CD4-positive, alpha-beta T cell treated with Interleukin-6 for 4 hours (primary cell): ENCODE results near the gene GABRB3.

Experiments used
- DNase-seq: peaks from one replicate; pipeline ENCODE4 v3.0.0-alpha.2; 2020; ENCODE audit warnings: mixed read lengths

Gene GABRB3

GRCh38 chr15:26670116-26670515 lies 102.8 kb downstream of the GABRB3 start:
- DNase-seq: no peak

- DNase-seq: no peak
These were observed 105.5 kb downstream of the GABRB3 start for GRCh38 chr15:26667222-26667988.

DNA sequence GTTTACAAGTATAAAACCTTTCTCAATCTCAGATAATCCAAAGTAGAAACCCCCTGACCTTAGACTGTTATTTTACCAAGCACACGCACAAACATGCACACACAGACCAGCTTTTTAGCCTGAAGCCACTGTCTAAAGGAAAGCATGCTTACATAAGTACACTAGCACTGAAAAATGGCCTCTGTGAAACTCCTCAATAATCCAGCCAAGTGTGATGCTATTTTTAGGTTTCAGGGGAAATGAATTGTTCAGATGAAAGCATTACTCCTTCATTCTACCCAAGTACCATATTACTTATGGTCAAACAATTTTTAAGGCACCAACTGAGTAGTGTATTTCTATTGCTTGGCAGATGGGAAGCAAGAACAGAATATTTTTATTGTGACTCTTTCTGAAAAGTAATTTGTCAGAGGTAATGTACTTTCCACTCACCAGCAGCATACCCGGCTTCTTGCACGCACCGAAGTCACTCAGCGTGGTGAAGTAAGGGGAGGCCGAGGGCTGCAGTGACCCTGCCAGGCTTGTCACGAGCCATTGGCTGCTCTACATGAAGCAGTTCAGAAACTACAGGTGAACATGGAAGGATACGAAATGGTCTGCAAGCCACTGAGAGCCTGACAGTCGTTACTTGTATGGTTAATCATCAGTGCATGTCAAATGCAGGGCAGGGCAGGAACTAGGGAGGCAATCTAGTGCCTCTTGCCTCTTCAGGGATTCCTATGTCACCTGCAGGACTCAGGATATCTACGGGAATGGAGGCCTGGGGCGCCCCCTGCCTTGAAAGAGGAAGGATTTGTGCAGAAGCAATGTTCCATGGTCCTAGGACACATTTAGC lies 106.7 kb downstream of the GABRB3 start:
- DNase-seq: no peak

DNA sequence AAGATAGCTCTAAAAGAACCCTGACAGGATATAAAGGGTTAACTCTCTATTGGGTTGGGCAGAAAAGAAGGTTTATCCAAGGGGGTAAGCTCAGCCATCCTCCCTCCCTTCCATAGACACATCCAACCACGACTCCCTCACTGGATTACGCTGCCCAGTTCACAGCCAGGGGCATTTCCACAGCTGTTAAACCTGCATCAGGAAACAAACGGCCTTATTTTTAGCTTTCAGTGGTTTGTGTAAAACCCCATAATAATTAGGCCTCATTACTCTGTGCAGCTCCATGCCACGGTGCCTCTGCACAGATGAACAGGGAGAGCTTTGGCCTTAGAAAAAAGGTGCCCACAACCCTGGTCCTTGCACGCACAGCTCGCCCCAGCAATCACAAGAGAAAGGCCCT lies 110.6 kb downstream of the GABRB3 start:
- no peak for DNase-seq

DNA sequence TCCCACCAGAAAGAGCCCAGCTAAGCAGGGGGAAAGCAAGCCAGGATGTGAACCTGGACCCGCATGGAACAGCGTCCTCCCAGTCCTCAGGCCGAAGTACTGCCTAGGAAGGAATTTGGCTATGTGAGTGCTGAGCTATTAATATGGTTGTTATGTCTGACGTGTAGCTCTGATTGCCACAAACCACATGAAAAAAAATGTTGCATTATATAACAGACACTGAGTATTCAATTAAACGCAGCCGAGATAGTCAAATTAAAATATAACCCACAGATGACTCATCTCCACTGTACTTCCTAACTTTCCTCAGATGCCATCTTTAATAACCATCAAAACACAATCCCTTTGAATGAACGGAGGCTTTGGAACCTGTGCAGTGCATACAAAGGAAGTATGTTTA lies 111.1 kb downstream of the GABRB3 start:
- DNase-seq: no peak

GRCh38 chr15:26661107-26661506 lies 111.8 kb downstream of the GABRB3 start:
- DNase-seq: no peak

- no peak for DNase-seq
These were observed 112.6 kb downstream of the GABRB3 start for GRCh38 chr15:26660241-26660640.

DNA sequence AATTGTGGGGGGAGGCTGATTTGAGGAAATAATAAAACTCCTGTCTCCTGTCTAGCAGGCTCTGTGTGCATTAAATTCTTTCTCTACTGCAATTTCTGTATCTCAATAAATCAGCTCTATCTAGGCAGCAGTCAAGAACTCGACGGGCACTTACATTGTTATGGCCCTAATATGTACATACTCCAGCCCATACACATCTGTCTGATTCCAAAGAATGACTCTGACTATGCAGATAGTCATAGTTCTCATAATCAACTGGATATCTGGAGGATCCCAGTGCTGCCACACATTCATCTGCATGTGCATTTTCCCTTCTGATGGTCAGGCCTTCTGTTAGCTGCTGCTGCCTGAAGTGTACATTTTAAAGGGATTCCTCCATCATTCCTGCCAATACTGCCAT lies 114.6 kb downstream of the GABRB3 start:
- no peak for DNase-seq

DNA sequence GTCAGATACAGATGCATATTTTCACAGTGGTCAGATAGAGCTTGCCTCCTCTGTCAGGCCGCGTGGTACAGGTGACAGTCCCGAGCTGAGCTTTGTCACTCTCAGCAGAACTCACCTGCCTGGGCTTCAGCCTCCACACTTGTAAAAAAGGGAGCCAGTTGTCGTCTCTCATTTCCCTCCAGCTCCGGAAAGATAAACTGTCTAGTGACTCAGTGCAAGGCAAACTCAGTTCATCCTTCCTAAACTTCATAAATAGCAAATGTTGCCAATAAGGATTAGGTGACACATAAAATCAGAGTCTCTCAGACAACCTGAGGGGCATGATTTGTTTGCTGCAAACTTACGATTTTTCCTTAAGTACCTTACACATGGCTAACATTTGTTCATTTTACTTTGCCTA lies 116.8 kb downstream of the GABRB3 start:
- DNase-seq: no peak

GRCh38 chr15:26651909-26652308 lies 121.0 kb downstream of the GABRB3 start:
- no peak for DNase-seq

DNA sequence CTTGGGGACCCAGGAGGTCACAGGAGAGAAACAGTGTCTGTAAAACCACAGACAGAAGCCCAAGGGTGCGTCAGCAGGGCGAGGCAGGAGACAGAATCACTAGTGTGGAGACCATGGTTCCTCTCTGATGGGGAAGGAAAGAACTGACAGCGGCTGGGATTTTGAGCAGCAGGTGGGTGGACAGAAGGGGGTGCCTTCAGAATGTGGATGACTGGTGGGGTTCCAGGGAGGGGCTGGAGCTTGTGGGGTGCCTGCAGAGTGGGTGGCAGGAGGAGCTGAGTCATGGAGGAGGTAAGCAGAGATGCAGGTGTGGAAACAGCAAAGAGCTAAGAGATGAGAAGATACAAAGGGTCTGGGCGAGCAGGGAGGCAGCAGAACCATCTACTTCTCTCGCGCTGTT lies 124.2 kb downstream of the GABRB3 start:
- DNase-seq: no peak

DNA sequence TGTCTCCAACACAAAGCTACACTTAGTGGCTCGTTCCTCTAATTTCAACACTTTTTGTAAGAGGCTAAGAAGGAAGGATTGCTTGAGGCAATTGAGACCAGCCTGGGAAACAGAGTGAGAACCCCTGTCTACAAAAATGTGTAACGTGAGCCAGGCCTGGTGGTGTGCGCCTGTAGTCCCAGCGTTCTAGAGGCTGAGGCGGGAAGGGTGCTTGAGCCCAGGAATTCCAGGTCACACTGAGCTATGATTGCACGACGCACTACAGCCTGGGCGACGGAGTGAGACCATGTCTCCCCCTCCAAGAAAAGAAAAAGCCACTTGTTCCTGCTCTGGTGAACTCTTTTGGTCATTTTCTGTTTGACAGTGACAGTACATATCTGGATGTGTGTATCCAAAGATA lies 127.9 kb downstream of the GABRB3 start:
- no peak for DNase-seq

DNA sequence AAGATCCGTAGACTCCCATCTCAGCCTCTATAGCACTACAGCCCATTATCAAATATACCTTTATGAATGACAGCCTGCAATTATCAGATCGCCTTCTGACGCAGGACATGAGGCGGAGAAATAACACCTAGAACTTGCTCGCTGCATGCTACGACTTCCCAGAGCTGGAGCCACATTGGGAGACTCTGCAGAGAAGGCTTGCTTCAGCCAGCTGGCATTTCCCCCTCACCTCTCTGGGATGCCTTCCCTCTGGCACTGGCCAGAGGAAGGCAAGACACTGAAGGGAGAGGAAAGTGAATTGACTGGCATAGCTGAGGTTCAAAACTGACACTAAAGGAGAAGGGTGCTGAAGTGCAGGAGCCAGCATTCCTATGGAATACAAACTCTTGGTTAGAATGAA lies 131.7 kb downstream of the GABRB3 start:
- no peak for DNase-seq

- DNase-seq: no peak
These were observed 132.3 kb downstream of the GABRB3 start for GRCh38 chr15:26640601-26641000.

GRCh38 chr15:26639966-26640365 lies 132.9 kb downstream of the GABRB3 start:
- DNase-seq: no peak

- no peak for DNase-seq
These were observed 137.3 kb downstream of the GABRB3 start for GRCh38 chr15:26635614-26636013.

GRCh38 chr15:26635105-26635504 lies 137.8 kb downstream of the GABRB3 start:
- no peak for DNase-seq

DNA sequence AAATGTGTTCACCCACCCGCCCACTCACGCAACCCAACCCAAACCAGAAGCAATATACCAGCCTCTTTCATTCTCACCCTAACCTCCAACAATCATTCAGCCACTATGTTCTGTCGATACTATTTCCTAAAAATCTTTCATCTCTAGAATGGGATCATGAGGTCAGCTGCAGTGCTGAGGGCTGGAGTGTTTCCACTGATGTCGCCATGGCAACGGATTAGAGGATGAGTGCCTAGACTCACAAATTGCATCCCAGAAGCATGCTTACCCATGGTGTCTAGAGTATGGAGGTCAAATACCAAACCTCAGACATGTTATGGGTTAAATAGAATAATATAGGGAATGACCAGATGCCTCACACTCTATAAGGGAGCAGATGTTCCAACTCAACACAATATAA lies 138.5 kb downstream of the GABRB3 start:
- DNase-seq: no peak

DNA sequence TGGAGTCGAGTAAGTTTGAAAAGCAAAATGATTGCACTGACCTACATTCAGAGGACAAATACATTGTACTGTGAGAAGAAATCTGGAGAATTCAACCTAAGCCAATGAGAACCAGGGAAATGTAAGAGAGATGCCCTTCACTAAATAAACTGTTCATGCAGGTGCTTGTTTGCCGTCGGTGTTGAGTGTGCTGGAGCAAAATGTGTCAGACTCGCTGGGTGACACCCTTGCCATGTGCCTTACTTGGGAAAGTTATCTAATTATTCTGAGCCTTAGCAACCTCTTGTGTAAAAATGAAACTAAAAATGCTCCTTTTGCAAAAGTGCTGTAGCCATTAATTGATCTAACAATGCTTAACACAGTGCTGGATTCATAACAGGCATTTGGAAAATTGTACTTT lies 140.4 kb downstream of the GABRB3 start:
- DNase-seq: no peak

DNA sequence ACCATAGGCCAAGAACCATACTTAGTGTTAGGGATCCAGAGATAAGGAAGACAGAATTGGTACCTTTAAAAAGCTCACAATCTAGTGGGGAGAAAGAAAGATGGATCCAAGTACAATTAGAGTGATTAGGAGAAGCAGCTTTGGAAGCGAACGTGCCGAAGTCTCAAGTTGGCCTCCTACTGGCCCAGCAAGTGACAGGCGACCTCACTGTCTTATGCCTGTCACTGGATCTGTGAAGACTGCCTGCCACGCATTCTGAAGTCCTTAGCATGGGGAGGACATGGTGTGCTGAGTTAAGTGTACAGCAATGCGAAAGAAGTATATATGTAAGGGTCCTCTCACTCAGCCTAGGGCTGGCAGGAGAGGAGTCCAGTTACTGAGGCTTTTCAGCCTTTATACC lies 141.0 kb downstream of the GABRB3 start:
- no peak for DNase-seq

DNA sequence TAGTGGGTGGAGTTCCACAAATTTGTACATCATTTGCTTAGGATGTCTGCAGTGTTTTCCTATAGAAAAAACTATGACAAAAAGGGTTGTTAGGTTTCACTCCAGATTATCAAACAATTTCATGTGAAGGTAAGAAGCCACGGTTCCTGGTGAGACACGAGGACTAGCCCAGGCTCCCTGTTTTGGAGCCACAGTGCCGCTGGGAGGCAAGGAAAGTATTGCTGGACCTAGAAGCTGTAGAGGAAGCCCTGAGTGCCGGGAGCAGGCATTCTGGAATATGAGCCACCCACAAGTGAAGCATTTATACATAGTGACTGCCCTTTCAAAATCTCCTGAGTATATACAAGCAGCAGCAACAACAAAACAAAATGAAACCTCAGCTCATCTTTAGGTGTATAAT lies 142.0 kb downstream of the GABRB3 start:
- no peak for DNase-seq

GRCh38 chr15:26628879-26629529 lies 143.9 kb downstream of the GABRB3 start:
- DNase-seq: no peak

- no peak for DNase-seq
These were observed 144.8 kb downstream of the GABRB3 start for GRCh38 chr15:26628071-26628470.

DNA sequence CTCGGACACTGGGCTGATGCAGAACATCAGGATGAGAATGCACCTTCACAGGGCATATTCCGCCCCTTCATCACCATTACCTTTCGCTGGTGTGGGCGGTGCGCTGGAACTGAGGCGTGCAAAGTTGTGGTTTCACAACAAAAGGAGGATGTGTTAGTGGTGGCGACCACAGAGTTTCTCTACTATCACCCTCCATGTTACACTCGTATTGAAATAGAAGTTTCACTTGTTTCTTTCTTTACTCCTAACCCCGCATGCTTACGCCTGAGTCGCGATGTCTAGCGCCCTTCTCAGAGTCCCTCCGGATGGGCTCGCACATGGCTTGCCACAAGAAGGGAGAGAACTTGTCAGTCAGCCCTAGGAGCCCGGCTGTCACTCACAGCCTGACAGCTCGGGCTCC lies 148.7 kb downstream of the GABRB3 start:
- no peak for DNase-seq
